H1 (cell line): ENCODE data around the gene AURKAIP1. TPM values are rescaled to one million over a fixed set of nuclear protein-coding genes. Genes with fewer than 3 reads are reported as not detected.

Source experiments
- BACH1 ChIP-seq: IDR thresholded peaks from 2 replicates; pipeline ENCODE4 v1.6.1; 2012; ENCODE audit warnings: low read length, improper control_type of control experiment
- CHD1 ChIP-seq: IDR thresholded peaks from 2 replicates; pipeline ENCODE4 v1.6.1; 2012; ENCODE audit warnings: low read depth, low read length, improper control_type of control experiment
- CHD7 ChIP-seq: fragments of 300-600 bp; sonication (generic); IDR thresholded peaks from 2 replicates; pipeline ENCODE4 v1.7.1; 2012; ENCODE audit warnings: low read length, moderate library complexity, mild to moderate bottlenecking, inconsistent platforms; ENCODE audit not compliant: insufficient replicate concordance
- CTCF ChIP-seq, 3 experiments: IDR thresholded peaks; 1 replicate in 2 of 3; 2 replicates in 1 of 3; pipeline versions ENCODE4 v1.5.1 to v1.6.1; 2011; ENCODE audit warnings: low read length in 3 of 3, mild to moderate bottlenecking in 3 of 3, inconsistent platforms in 2 of 3, low read depth in 1 of 3, moderate library complexity in 1 of 3; ENCODE audit not compliant: insufficient read depth in 1 of 3; ENCODE audit errors: control extremely low read depth in 1 of 3
- GTF2F1 ChIP-seq: IDR thresholded peaks from 2 replicates; pipeline ENCODE4 v1.6.1; 2012; ENCODE audit warnings: low read depth, low read length, improper control_type of control experiment, borderline replicate concordance
- POLR2A ChIP-seq, 2 experiments: IDR thresholded peaks; 1 replicate in 1 of 2; 2 replicates in 1 of 2; pipeline ENCODE4 v1.6.1; 2011; ENCODE audit warnings: low read depth in 2 of 2, low read length in 2 of 2, mild to moderate bottlenecking in 2 of 2; ENCODE audit errors: control extremely low read depth in 1 of 2
- RNF2 ChIP-seq: fragments of 200-900, 300-1000 bp; sonication (generic); IDR thresholded peaks from 2 replicates; pipeline ENCODE4 v1.7.1; 2016; ENCODE audit warnings: borderline replicate concordance, low read depth, mild to moderate bottlenecking, antibody characterized with exemption, low read length; ENCODE audit not compliant: poor library complexity, severe bottlenecking; ENCODE audit errors: missing control alignments
- SIX5 ChIP-seq: IDR thresholded peaks from 2 replicates; pipeline ENCODE4 v1.6.1; 2011; ENCODE audit warnings: mild to moderate bottlenecking, low read depth, low read length
- SP2 ChIP-seq: IDR thresholded peaks from 2 replicates; pipeline ENCODE4 v1.6.1; 2012; ENCODE audit warnings: mild to moderate bottlenecking, low read length, inconsistent platforms
- polyA plus RNA-seq, 7 experiments: library from polyadenylated mRNA; depleted of rRNA in 3 of 7; stranded (reverse) in 5 of 7; unstranded in 2 of 7; fragments of >200 nt in 5 of 7; fragments of 200-250 nt in 2 of 7; gene quantifications; 1 replicate in 5 of 7; 2 replicates in 1 of 7; 4 replicates in 1 of 7; pipeline versions ENCODE4 v1.2.1 to v1.2.3, GENCODE V29; 2011 to 2013; ENCODE audit warnings: missing spikeins in 2 of 7, mixed read lengths in 2 of 7
- total RNA-seq: library from RNA; stranded (reverse); fragmentation: NEBNext Ultra II Directional; extraction: Animal tissue kit (Norgen Biotek cat#: 25700); gene quantifications from 2 replicates; pipeline ENCODE4 v1.2.1, GENCODE V29; 2021

The AURKAIP1 gene
- total and polyA plus RNA-seq, 2 of the 8 experiments (the other 6 are each of a cell fraction or from before 2014, with no cell fraction given): 87.8 to 194 TPM

- TF ChIP-seq CHD7 (no peak), GTF2F1 (no peak), BACH1 (no peak), POLR2A (IDR thresholded peaks at IDR 0.05; ENCODE audit: control extremely low read depth in 1 of 2, low read depth in 2 of 2, low read length in 2 of 2) (no peak), SIX5 (no peak), RNF2 (no peak), CTCF (IDR thresholded peaks at IDR 0.05; ENCODE audit: control extremely low read depth in 1 of 3, insufficient read depth in 1 of 3, low read depth in 1 of 3, low read length in 3 of 3) (no peak), CHD1 (no peak), SP2 (no peak)
Measured at GRCh38 chr1:1364266-1364665, 10.7 kb downstream of the AURKAIP1 start (continued).
